ENCODE measurements around the gene SEM1. TPM values are rescaled to one million over a fixed set of nuclear protein-coding genes. Genes with fewer than 3 reads are reported as not detected.
"Not testable (repeated sequence)": the region's sequence is repeated elsewhere in the genome, so short reads cannot be mapped to it uniquely, and the experiment has no call there.

Gene SEM1
- 41.5 and 43.8 TPM in 2 replicates for total RNA-seq

- H3K4me1 Mint-ChIP-seq: peaks cover 20% of the 10 kb centered on the region
- H3K36me3 Mint-ChIP-seq (ENCODE audit: low read depth): peaks cover 25% of the 10 kb centered on the region
- DNase-seq: peak; percentile 88
- H3K27ac Mint-ChIP-seq: peak within 1 kb of the TSS; percentile 97
- peaks cover 13% of the 10 kb centered on the region for H3K9me3 Mint-ChIP-seq
- intact Hi-C loops (cut with micrococcal nuclease): loop anchor here (5.0 to 10.0 kb wide), 4 partner anchors 128 to 632 kb away; partner anchors contain the start of gene SLC25A13
- peaks cover 1% of the 10 kb centered on the region for H3K27me3 Mint-ChIP-seq
- H3K4me3 Mint-ChIP-seq: peak within 1 kb of the TSS; percentile 95
These were observed at the start of gene SEM1 for GRCh38 chr7:96709381-96710228. SEM1 (minus strand) TSS chr7:96709846; CDS start chr7:96709763, 83 bp downstream.

- intact Hi-C loops (cut with micrococcal nuclease); H3K36me3 Mint-ChIP-seq (ENCODE audit: low read depth); DNase-seq; H3K27me3 Mint-ChIP-seq; H3K4me1 Mint-ChIP-seq; H3K4me3 Mint-ChIP-seq; H3K27ac Mint-ChIP-seq; H3K9me3 Mint-ChIP-seq: not testable (repeated sequence)
These were observed 48.2 kb upstream of the SEM1 start for GRCh38 chr7:96757880-96758279.

- H3K27me3 Mint-ChIP-seq: peaks cover 9% of the 10 kb centered on the region
- intact Hi-C loops (cut with micrococcal nuclease): no loop called here
- H3K27ac Mint-ChIP-seq: no peak overlapping the region
- no peaks in the 10 kb centered on the region for H3K4me1 Mint-ChIP-seq
- no peaks in the 10 kb centered on the region for H3K9me3 Mint-ChIP-seq
- no peak for DNase-seq
- H3K36me3 Mint-ChIP-seq (ENCODE audit: low read depth): no peaks in the 10 kb centered on the region
- H3K4me3 Mint-ChIP-seq: no peak overlapping the region
These were observed 37.8 kb upstream of the SEM1 start for GRCh38 chr7:96747418-96747940.

- H3K27me3 Mint-ChIP-seq: peaks cover 20% of the 10 kb centered on the region
- no peaks in the 10 kb centered on the region for H3K36me3 Mint-ChIP-seq (ENCODE audit: low read depth)
- DNase-seq: no peak
- no peaks in the 10 kb centered on the region for H3K9me3 Mint-ChIP-seq
- H3K4me3 Mint-ChIP-seq: no peak overlapping the region
- intact Hi-C loops (cut with micrococcal nuclease): no loop called here
- no peak overlapping the region for H3K27ac Mint-ChIP-seq
- no peaks in the 10 kb centered on the region for H3K4me1 Mint-ChIP-seq
These were observed 30.5 kb upstream of the SEM1 start for GRCh38 chr7:96740130-96740529.

GRCh38 chr7:96739609-96740008, 30.0 kb upstream of the SEM1 start:
- Mint-ChIP-seq H3K27ac (no peak overlapping the region), H3K9me3 (no peaks in the 10 kb centered on the region), H3K4me3 (no peak overlapping the region), H3K27me3 (peaks cover 20% of the 10 kb centered on the region), H3K4me1 (no peaks in the 10 kb centered on the region), H3K36me3 (ENCODE audit: low read depth) (no peaks in the 10 kb centered on the region)
- intact Hi-C loops (cut with micrococcal nuclease): no loop called here
- DNase-seq: no peak

- H3K27me3 Mint-ChIP-seq: peaks cover 18% of the 10 kb centered on the region
- intact Hi-C loops (cut with micrococcal nuclease): no loop called here
- H3K36me3 Mint-ChIP-seq (ENCODE audit: low read depth): no peaks in the 10 kb centered on the region
- no peaks in the 10 kb centered on the region for H3K4me1 Mint-ChIP-seq
- H3K4me3 Mint-ChIP-seq: no peak overlapping the region
- H3K27ac Mint-ChIP-seq: no peak overlapping the region
- no peak for DNase-seq
- H3K9me3 Mint-ChIP-seq: no peaks in the 10 kb centered on the region
These were observed 29.5 kb upstream of the SEM1 start for GRCh38 chr7:96739167-96739566.

- H3K4me1 Mint-ChIP-seq: no peaks in the 10 kb centered on the region
- H3K36me3 Mint-ChIP-seq (ENCODE audit: low read depth): no peaks in the 10 kb centered on the region
- H3K4me3 Mint-ChIP-seq: no peak overlapping the region
- no peak overlapping the region for H3K27ac Mint-ChIP-seq
- no peaks in the 10 kb centered on the region for H3K9me3 Mint-ChIP-seq
- intact Hi-C loops (cut with micrococcal nuclease): no loop called here
- no peak for DNase-seq
- peaks cover 18% of the 10 kb centered on the region for H3K27me3 Mint-ChIP-seq
These were observed 29.1 kb upstream of the SEM1 start for GRCh38 chr7:96738705-96739104.

GRCh38 chr7:96737545-96738050, 28.0 kb upstream of the SEM1 start:
- no peaks in the 10 kb centered on the region for H3K9me3 Mint-ChIP-seq
- intact Hi-C loops (cut with micrococcal nuclease): no loop called here
- no peak overlapping the region for H3K4me3 Mint-ChIP-seq
- peaks cover 15% of the 10 kb centered on the region for H3K27me3 Mint-ChIP-seq
- DNase-seq: no peak
- no peaks in the 10 kb centered on the region for H3K4me1 Mint-ChIP-seq
- H3K27ac Mint-ChIP-seq: no peak overlapping the region
- no peaks in the 10 kb centered on the region for H3K36me3 Mint-ChIP-seq (ENCODE audit: low read depth)

GRCh38 chr7:96734343-96734742, 24.7 kb upstream of the SEM1 start:
- Mint-ChIP-seq H3K4me3 (no peak overlapping the region), H3K36me3 (ENCODE audit: low read depth) (no peaks in the 10 kb centered on the region), H3K27ac (no peak overlapping the region), H3K4me1 (no peaks in the 10 kb centered on the region), H3K9me3 (no peaks in the 10 kb centered on the region), H3K27me3 (no peaks in the 10 kb centered on the region)
- intact Hi-C loops (cut with micrococcal nuclease): no loop called here
- no peak for DNase-seq

- intact Hi-C loops (cut with micrococcal nuclease): no loop called here
- H3K9me3 Mint-ChIP-seq: no peaks in the 10 kb centered on the region
- no peak overlapping the region for H3K27ac Mint-ChIP-seq
- no peak overlapping the region for H3K4me3 Mint-ChIP-seq
- DNase-seq: no peak
- H3K27me3 Mint-ChIP-seq: peaks cover under 1% of the 10 kb centered on the region
- H3K36me3 Mint-ChIP-seq (ENCODE audit: low read depth): no peaks in the 10 kb centered on the region
- H3K4me1 Mint-ChIP-seq: no peaks in the 10 kb centered on the region
These were observed 20.2 kb upstream of the SEM1 start for GRCh38 chr7:96729820-96730219.

GRCh38 chr7:96728139-96728538, 18.5 kb upstream of the SEM1 start:
- Mint-ChIP-seq H3K4me3 (no peak overlapping the region), H3K36me3 (ENCODE audit: low read depth) (no peaks in the 10 kb centered on the region), H3K27me3 (peaks cover 7% of the 10 kb centered on the region), H3K4me1 (no peaks in the 10 kb centered on the region), H3K27ac (no peak overlapping the region), H3K9me3 (no peaks in the 10 kb centered on the region)
- intact Hi-C loops (cut with micrococcal nuclease): no loop called here
- no peak for DNase-seq

- Mint-ChIP-seq H3K27me3 (peaks cover 11% of the 10 kb centered on the region), H3K4me1 (no peaks in the 10 kb centered on the region), H3K36me3 (ENCODE audit: low read depth) (no peaks in the 10 kb centered on the region), H3K4me3 (no peak overlapping the region), H3K27ac (no peak overlapping the region), H3K9me3 (no peaks in the 10 kb centered on the region)
- intact Hi-C loops (cut with micrococcal nuclease): no loop called here
- DNase-seq: no peak
These were observed 18.0 kb upstream of the SEM1 start for GRCh38 chr7:96727534-96728088.

GRCh38 chr7:96723622-96724021, 14.0 kb upstream of the SEM1 start:
- intact Hi-C loops (cut with micrococcal nuclease): no loop called here

GRCh38 chr7:96722928-96723327, 13.3 kb upstream of the SEM1 start:
- H3K4me1 Mint-ChIP-seq; H3K4me3 Mint-ChIP-seq; H3K36me3 Mint-ChIP-seq (ENCODE audit: low read depth); intact Hi-C loops (cut with micrococcal nuclease); H3K9me3 Mint-ChIP-seq; H3K27ac Mint-ChIP-seq; DNase-seq: not testable (repeated sequence)
- peaks cover 29% of the 10 kb centered on the region for H3K27me3 Mint-ChIP-seq

More at GRCh38 chr7:96723622-96724021, 14.0 kb upstream of the SEM1 start:
- Mint-ChIP-seq H3K27me3 (peaks cover 29% of the 10 kb centered on the region), H3K4me3 (no peak overlapping the region), H3K36me3 (ENCODE audit: low read depth) (no peaks in the 10 kb centered on the region), H3K27ac (no peak overlapping the region), H3K4me1 (no peaks in the 10 kb centered on the region), H3K9me3 (no peaks in the 10 kb centered on the region)
- DNase-seq: no peak
